ENCODE results near the gene GALR2. TPM values are rescaled to one million over a fixed set of nuclear protein-coding genes. Genes with fewer than 3 reads are reported as not detected.
A peak's percentile ranks its signal among the peaks of the same experiment; 100 is the strongest.

GALR2 gene
- total RNA-seq = under 1 TPM in 1 of 4 donors, not detected in 3; 0.18 TPM

DNA sequence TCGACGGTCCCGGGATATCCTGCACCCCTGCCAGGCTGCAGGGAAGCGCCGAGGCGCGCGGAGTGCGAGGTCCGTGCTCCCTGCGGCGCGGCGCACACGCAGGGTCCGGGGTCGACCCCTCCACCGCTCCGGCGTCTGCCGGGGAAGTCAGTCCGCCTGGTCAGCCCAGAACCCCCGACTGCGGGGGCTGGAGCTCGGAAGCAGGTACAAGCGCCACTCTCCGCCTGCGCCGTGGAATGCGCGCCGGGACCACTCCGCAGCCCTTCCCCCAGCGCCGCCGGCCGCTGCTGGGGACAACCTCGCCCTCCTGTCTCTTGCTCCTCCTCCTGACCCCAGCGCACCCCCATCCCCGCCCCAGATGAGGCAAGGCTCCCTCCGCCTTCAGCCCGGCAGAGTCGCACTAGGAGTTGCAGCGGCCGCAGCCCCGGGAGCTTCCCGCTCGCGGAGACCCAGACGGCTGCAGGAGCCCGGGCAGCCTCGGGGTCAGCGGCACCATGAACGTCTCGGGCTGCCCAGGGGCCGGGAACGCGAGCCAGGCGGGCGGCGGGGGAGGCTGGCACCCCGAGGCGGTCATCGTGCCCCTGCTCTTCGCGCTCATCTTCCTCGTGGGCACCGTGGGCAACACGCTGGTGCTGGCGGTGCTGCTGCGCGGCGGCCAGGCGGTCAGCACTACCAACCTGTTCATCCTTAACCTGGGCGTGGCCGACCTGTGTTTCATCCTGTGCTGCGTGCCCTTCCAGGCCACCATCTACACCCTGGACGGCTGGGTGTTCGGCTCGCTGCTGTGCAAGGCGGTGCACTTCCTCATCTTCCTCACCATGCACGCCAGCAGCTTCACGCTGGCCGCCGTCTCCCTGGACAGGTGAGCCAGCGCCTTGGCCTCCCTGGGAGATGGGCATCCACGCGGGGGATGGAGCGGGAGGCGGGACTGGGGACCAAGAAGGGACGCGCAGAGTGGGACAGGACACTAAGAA lies at the start of gene GALR2:
TSS of gene GALR2 (plus strand) at position 392 of the 974 bp plus-strand sequence. CDS start at position 495, 103 bp downstream.
- Histone ChIP-seq H3K4me1 (peaks cover 34 to 45% of the 10 kb centered on the region in 2 donors), H3K9me3 (no peaks in the 10 kb centered on the region), H3K27ac (no peak within 1 kb of the TSS), H3K4me3 (peak within 1 kb of the TSS in 2 of 4 donors; percentile 6 to 19), H3K27me3 (peaks cover 59 to 61% (median 60%) of the 10 kb centered on the region in 3 donors), H3K36me3 (no peaks in the 10 kb centered on the region)
- TF ChIP-seq POLR2A (IDR thresholded peaks at IDR 0.05) (no peak), CTCF (IDR thresholded peaks at IDR 0.05 in 4 of 5, conservative IDR thresholded peaks at IDR 0.05 in 1 of 5) (no peak)
- peak in 1 of 2 donors; percentile 6 for DNase-seq
- intact Hi-C loops (cut with DNase I; ENCODE audit: low total_unique reads) = no loop called here
- ATAC-seq = no peak
- in situ Hi-C loops (cut with MboI; ENCODE audit: low sequenced_read_pairs in 4 of 4) = no loop called here

GRCh38 chr17:76025294-76025693 lies 49.3 kb upstream of the GALR2 start:
- no peak for DNase-seq
- Histone ChIP-seq H3K36me3 (no peaks in the 10 kb centered on the region), H3K9me3 (no peaks in the 10 kb centered on the region), H3K4me3 (no peak overlapping the region), H3K27ac (no peak overlapping the region), H3K27me3 (no peaks in the 10 kb centered on the region), H3K4me1 (no peaks in the 10 kb centered on the region)
- in situ Hi-C loops (cut with MboI; ENCODE audit: low sequenced_read_pairs in 4 of 4) (no loop called here), intact Hi-C loops (cut with DNase I; ENCODE audit: low total_unique reads) (no loop called here)
- TF ChIP-seq POLR2A (IDR thresholded peaks at IDR 0.05) (no peak), CTCF (IDR thresholded peaks at IDR 0.05 in 4 of 5, conservative IDR thresholded peaks at IDR 0.05 in 1 of 5) (no peak)
- no peak for ATAC-seq

DNA sequence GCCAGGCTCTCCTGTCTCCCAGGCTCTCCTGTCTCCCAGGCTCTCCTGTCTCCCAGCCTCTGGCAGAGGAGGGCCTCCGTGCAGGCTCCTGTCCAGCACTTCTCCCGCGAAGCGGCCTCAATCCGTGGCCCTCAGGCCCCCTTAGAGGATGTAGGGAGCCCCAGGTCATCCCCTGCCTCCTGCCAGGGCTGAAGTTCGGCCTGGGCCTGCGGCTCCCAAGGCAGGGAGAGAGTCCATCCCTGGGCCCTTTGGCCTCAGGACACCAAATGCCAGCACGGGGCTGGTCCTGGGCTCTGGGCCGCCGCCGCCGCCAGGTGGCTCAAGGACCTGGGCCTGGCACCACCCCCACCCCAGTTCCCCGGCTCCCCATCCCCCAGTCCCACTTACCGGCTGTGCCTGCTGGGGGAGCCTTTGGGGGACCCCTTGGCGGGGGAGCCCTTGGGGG lies 47.8 kb upstream of the GALR2 start:
- ATAC-seq (no peak), DNase-seq (no peak)
- no peak overlapping the region for H3K4me3 ChIP-seq
- H3K36me3 ChIP-seq = no peaks in the 10 kb centered on the region
- in situ Hi-C loops (cut with MboI; ENCODE audit: low sequenced_read_pairs in 4 of 4) (no loop called here), intact Hi-C loops (cut with DNase I; ENCODE audit: low total_unique reads) (no loop called here)
- H3K4me1 ChIP-seq = no peaks in the 10 kb centered on the region
- TF ChIP-seq POLR2A (IDR thresholded peaks at IDR 0.05) = no peak
- TF ChIP-seq CTCF (IDR thresholded peaks at IDR 0.05 in 4 of 5, conservative IDR thresholded peaks at IDR 0.05 in 1 of 5) = no peak
- no peak overlapping the region for H3K27ac ChIP-seq
- H3K9me3 ChIP-seq = no peaks in the 10 kb centered on the region
- H3K27me3 ChIP-seq = no peaks in the 10 kb centered on the region

DNA sequence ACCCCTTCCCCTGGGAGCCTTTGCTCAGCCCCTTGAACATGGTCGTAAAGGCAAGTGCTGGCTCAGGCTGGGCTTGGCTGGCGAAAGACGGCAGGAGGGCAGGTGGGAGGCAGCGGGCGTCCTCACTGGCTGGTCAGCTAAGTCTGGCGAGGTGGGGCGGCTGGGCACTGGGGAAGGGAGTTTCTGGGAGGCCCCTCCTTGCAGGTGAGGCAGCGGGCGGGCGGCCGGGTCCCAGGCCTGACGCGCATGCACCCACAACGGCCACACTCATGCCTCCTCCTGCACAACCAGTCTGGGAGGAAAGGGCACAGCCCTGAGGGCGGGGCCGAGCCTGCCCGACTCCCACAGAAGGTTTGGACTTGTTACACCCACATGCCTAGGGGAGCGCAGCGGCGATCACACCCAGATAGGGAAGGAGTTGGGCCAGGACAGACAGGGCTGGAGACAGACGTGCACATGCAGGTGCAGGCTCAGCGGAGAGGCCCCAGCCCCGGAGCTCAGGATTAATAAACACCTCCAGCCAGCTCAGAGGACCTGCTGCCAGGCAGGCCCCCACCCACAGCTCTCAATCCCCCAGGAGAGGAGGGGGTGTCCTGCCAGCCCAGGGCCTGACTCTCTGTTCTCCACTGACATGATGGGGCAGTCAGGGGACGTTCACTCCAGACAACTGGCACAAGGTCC lies 47.3 kb upstream of the GALR2 start, which contains the start of gene EVPL:
TSS of gene EVPL (minus strand) at position 148 of the 681 bp plus-strand sequence. CDS start at position 40, 108 bp downstream.
- in situ Hi-C loops (cut with MboI; ENCODE audit: low sequenced_read_pairs in 4 of 4) (no loop called here), intact Hi-C loops (cut with DNase I; ENCODE audit: low total_unique reads) (no loop called here)
- no peaks in the 10 kb centered on the region for H3K4me1 ChIP-seq
- H3K27ac ChIP-seq = no peak within 1 kb of the TSS
- no peak for DNase-seq
- H3K4me3 ChIP-seq = no peak within 1 kb of the TSS
- no peaks in the 10 kb centered on the region for H3K27me3 ChIP-seq
- H3K9me3 ChIP-seq = no peaks in the 10 kb centered on the region
- no peak for TF ChIP-seq CTCF (IDR thresholded peaks at IDR 0.05 in 4 of 5, conservative IDR thresholded peaks at IDR 0.05 in 1 of 5)
- TF ChIP-seq POLR2A (IDR thresholded peaks at IDR 0.05) = no peak
- no peak for ATAC-seq
- H3K36me3 ChIP-seq = no peaks in the 10 kb centered on the region
